ENCODE results near the gene APLF. TPM values are rescaled to one million over a fixed set of nuclear protein-coding genes. Genes with fewer than 3 reads are reported as not detected.

The APLF gene
- total and polyA plus RNA-seq, 4 donors = 0.18 to 3.8 (median 1.0) TPM

DNA sequence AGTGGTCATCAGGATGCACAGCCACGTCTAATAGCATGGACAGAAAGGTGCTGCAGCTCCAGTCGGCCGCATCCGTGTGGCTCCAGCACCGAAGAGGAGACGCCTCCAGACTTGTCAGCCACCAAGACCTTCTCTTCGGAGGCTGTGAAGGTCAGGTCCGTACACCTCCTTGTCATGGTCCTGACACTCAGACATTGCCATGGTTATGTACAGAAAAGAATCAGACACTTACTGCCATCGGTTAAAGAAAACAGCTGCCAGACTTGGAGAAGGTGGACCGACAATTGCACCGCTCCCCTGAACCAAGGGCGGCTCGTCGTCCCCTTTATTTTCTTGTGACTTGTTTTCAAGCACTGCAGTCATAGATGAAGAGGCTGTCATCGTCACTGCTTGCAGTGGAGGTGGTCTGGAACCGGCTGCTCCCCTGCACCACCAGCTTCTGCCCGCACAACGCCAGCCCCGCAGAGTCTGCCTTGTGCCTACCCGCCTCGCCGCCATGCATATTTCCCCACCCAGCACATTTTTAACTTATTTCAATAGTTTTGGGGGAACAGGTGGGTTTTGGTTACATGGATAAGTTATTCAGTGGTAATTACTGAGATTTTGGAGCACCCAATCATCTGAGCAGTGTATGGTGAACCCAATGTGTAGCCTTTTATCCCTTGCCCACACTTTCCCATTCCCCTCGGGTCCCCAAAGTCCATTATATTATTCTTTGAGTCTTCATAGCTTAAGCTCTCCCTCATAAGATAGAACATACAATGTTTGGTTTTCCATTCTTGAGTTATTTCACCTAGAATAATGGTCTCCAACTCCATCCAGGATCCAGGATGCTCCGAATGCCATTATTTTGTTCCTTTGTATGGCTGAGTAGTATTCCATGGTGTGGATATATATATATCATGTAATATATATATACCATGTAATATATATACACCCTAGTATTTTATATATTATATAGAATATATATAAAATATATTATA lies 18.4 kb upstream of the APLF start:
- WGBS = 91% methylated on average over 24 of the region's 24 CpGs
- Histone ChIP-seq H3K36me3 (ENCODE audit: control insufficient read depth in 4 of 4, insufficient read depth in 3 of 4, low read depth in 1 of 4, low read length in 3 of 4) (no peaks in the 10 kb centered on the region), H3K4me3 (ENCODE audit: low read depth in 1 of 3, low read length in 3 of 3) (no peak overlapping the region), H3K27me3 (ENCODE audit: control insufficient read depth in 4 of 4, insufficient read depth in 4 of 4, low read length in 3 of 4) (no peaks in the 10 kb centered on the region), H3K9me3 (ENCODE audit: control insufficient read depth in 4 of 4, low read length in 3 of 4) (peaks cover 0 to 4% (median 1%) of the 10 kb centered on the region in 4 donors), H3K9ac (ENCODE audit: low read depth in 1 of 2, low read length in 2 of 2) (no peak overlapping the region), H3K27ac (ENCODE audit: low read depth in 1 of 2, low read length in 2 of 2) (no peak overlapping the region), H3K4me1 (ENCODE audit: control insufficient read depth in 4 of 4, insufficient read depth in 4 of 4, low read length in 3 of 4) (no peaks in the 10 kb centered on the region)
- no peak for DNase-seq (ENCODE audit: low spot score)
- no peak for TF ChIP-seq RXRA (IDR thresholded peaks at IDR 0.05)
- no peak for TF ChIP-seq JUND (IDR thresholded peaks at IDR 0.05)
- no peak for TF ChIP-seq FOXA1 (IDR thresholded peaks at IDR 0.05)
- TF ChIP-seq YY1 (IDR thresholded peaks at IDR 0.05) = no peak
- TF ChIP-seq, protein P1, sequence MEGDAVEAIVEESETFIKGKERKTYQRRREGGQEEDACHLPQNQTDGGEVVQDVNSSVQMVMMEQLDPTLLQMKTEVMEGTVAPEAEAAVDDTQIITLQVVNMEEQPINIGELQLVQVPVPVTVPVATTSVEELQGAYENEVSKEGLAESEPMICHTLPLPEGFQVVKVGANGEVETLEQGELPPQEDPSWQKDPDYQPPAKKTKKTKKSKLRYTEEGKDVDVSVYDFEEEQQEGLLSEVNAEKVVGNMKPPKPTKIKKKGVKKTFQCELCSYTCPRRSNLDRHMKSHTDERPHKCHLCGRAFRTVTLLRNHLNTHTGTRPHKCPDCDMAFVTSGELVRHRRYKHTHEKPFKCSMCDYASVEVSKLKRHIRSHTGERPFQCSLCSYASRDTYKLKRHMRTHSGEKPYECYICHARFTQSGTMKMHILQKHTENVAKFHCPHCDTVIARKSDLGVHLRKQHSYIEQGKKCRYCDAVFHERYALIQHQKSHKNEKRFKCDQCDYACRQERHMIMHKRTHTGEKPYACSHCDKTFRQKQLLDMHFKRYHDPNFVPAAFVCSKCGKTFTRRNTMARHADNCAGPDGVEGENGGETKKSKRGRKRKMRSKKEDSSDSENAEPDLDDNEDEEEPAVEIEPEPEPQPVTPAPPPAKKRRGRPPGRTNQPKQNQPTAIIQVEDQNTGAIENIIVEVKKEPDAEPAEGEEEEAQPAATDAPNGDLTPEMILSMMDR (IDR thresholded peaks at IDR 0.05; ENCODE audit: low read depth, low read length, missing input control) = no peak

- DNase-seq (ENCODE audit: low spot score) = no peak
- Histone ChIP-seq H3K36me3 (ENCODE audit: control insufficient read depth in 4 of 4, insufficient read depth in 3 of 4, low read depth in 1 of 4, low read length in 3 of 4) (no peaks in the 10 kb centered on the region), H3K27me3 (ENCODE audit: control insufficient read depth in 4 of 4, insufficient read depth in 4 of 4, low read length in 3 of 4) (no peaks in the 10 kb centered on the region), H3K4me3 (ENCODE audit: low read depth in 1 of 3, low read length in 3 of 3) (no peak overlapping the region), H3K9me3 (ENCODE audit: control insufficient read depth in 4 of 4, low read length in 3 of 4) (peaks cover 0 to 4% (median 1%) of the 10 kb centered on the region in 4 donors), H3K9ac (ENCODE audit: low read depth in 1 of 2, low read length in 2 of 2) (no peak overlapping the region), H3K4me1 (ENCODE audit: control insufficient read depth in 4 of 4, insufficient read depth in 4 of 4, low read length in 3 of 4) (no peaks in the 10 kb centered on the region), H3K27ac (ENCODE audit: low read depth in 1 of 2, low read length in 2 of 2) (no peak overlapping the region)
- TF ChIP-seq, protein P2, sequence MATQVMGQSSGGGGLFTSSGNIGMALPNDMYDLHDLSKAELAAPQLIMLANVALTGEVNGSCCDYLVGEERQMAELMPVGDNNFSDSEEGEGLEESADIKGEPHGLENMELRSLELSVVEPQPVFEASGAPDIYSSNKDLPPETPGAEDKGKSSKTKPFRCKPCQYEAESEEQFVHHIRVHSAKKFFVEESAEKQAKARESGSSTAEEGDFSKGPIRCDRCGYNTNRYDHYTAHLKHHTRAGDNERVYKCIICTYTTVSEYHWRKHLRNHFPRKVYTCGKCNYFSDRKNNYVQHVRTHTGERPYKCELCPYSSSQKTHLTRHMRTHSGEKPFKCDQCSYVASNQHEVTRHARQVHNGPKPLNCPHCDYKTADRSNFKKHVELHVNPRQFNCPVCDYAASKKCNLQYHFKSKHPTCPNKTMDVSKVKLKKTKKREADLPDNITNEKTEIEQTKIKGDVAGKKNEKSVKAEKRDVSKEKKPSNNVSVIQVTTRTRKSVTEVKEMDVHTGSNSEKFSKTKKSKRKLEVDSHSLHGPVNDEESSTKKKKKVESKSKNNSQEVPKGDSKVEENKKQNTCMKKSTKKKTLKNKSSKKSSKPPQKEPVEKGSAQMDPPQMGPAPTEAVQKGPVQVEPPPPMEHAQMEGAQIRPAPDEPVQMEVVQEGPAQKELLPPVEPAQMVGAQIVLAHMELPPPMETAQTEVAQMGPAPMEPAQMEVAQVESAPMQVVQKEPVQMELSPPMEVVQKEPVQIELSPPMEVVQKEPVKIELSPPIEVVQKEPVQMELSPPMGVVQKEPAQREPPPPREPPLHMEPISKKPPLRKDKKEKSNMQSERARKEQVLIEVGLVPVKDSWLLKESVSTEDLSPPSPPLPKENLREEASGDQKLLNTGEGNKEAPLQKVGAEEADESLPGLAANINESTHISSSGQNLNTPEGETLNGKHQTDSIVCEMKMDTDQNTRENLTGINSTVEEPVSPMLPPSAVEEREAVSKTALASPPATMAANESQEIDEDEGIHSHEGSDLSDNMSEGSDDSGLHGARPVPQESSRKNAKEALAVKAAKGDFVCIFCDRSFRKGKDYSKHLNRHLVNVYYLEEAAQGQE (IDR thresholded peaks at IDR 0.05) = no peak
- TF ChIP-seq, protein P1 (IDR thresholded peaks at IDR 0.05; ENCODE audit: low read depth, low read length, missing input control) = no peak
- TF ChIP-seq HNF4A (conservative IDR thresholded peaks at IDR 0.05) (no peak), RXRA (IDR thresholded peaks at IDR 0.05) (no peak), NR2F2 (IDR thresholded peaks at IDR 0.05) (no peak), MAX (IDR thresholded peaks at IDR 0.05) (no peak), ZBTB33 (IDR thresholded peaks at IDR 0.05) (no peak), FOXA1 (IDR thresholded peaks at IDR 0.05) (no peak), GABPA (IDR thresholded peaks at IDR 0.05 in 1 of 2, conservative IDR thresholded peaks at IDR 0.05 in 1 of 2) (no peak), TAF1 (conservative IDR thresholded peaks at IDR 0.05) (no peak), FOXA2 (IDR thresholded peaks at IDR 0.05) (no peak), EGR1 (IDR thresholded peaks at IDR 0.05; ENCODE audit: low read depth in 2 of 2) (no peak), YY1 (IDR thresholded peaks at IDR 0.05) (no peak), ATF3 (IDR thresholded peaks at IDR 0.05) (no peak), JUND (IDR thresholded peaks at IDR 0.05) (no peak), HNF4G (IDR thresholded peaks at IDR 0.05) (no peak), RAD21 (IDR thresholded peaks at IDR 0.05) (no peak), SP1 (IDR thresholded peaks at IDR 0.05) (no peak)
- WGBS = 57% methylated on average over 5 of the region's 5 CpGs
Observed at GRCh38 chr2:68452158-68452900, 15.1 kb upstream of the APLF start.

Data from liver (tissue), 9 donors.